Stimulated activated naive B cell treated with anti-CD40 and anti-IgM and Interleukin-4, amounts not matched to agents 10 μg/mL and 1 μg/mL and 100 μg/mL, for 72 hours (primary cell): ENCODE data around the gene CACNA1D.

ENCODE experiments used
- ATAC-seq, 2 donors: fragments of 150-1000 bp; cut with Tn5 transposase; replicated peaks; 2 replicates each; pipeline ENCODE4 v1.10.0; 2021; ENCODE audit warnings: moderate library complexity in 1 of 2
- DNase-seq: peaks from one replicate; pipeline ENCODE4 v3.0.0; 2021
- H3K27ac Mint-ChIP-seq: one replicate; pipeline ENCODE4 v1.8.0; 2022; ENCODE audit warnings: mild to moderate bottlenecking, mixed read lengths
- H3K27me3 Mint-ChIP-seq, 2 donors: one replicate each; pipeline ENCODE4 v1.8.0; 2022; ENCODE audit warnings: mixed read lengths in 2 of 2
- H3K36me3 Mint-ChIP-seq, 2 donors: one replicate each; pipeline ENCODE4 v1.8.0; 2022; ENCODE audit warnings: mixed read lengths in 2 of 2, mild to moderate bottlenecking in 1 of 2
- H3K4me1 Mint-ChIP-seq, 2 donors: one replicate each; pipeline ENCODE4 v1.8.0; 2022; ENCODE audit warnings: mixed read lengths in 2 of 2, mild to moderate bottlenecking in 1 of 2
- H3K4me3 Mint-ChIP-seq, 2 donors: one replicate each; pipeline ENCODE4 v1.8.0; 2022; ENCODE audit warnings: mild to moderate bottlenecking in 2 of 2, mixed read lengths in 2 of 2, moderate library complexity in 1 of 2
- H3K9me3 Mint-ChIP-seq, 2 donors: one replicate each; pipeline ENCODE4 v1.8.0; 2022; ENCODE audit warnings: mixed read lengths in 2 of 2, mild to moderate bottlenecking in 1 of 2

Gene CACNA1D

GRCh38 chr3:53665608-53666425 is 171.4 kb downstream of the CACNA1D start:
- Mint-ChIP-seq H3K9me3 (peaks cover 10 to 16% of the 10 kb centered on the region in 2 donors), H3K36me3 (peaks cover 5 to 15% of the 10 kb centered on the region in 2 donors), H3K4me1 (no peaks in the 10 kb centered on the region), H3K27me3 (peaks cover 11 to 26% of the 10 kb centered on the region in 2 donors), H3K27ac (no peak overlapping the region), H3K4me3 (no peak overlapping the region)
- no peak for ATAC-seq
- no peak for DNase-seq

- peaks cover 0 to 4% of the 10 kb centered on the region in 2 donors for H3K9me3 Mint-ChIP-seq
- H3K27ac Mint-ChIP-seq: no peak overlapping the region
- H3K27me3 Mint-ChIP-seq: peaks cover 6 to 27% of the 10 kb centered on the region in 2 donors
- H3K36me3 Mint-ChIP-seq: peaks cover 2 to 4% of the 10 kb centered on the region in 2 donors
- no peak for DNase-seq
- no peaks in the 10 kb centered on the region for H3K4me1 Mint-ChIP-seq
- H3K4me3 Mint-ChIP-seq: no peak overlapping the region
- peak in 1 of 2 donors; percentile 29 for ATAC-seq
Observed at GRCh38 chr3:53668872-53669271, 174.5 kb downstream of the CACNA1D start.

- Mint-ChIP-seq H3K27ac (no peak overlapping the region), H3K4me3 (no peak overlapping the region), H3K9me3 (no peaks in the 10 kb centered on the region), H3K4me1 (no peaks in the 10 kb centered on the region), H3K27me3 (peaks cover 0 to 28% of the 10 kb centered on the region in 2 donors), H3K36me3 (no peaks in the 10 kb centered on the region)
- ATAC-seq (no peak), DNase-seq (no peak)
Observed at GRCh38 chr3:53670721-53671120, 176.3 kb downstream of the CACNA1D start.

- Mint-ChIP-seq H3K4me1 (no peaks in the 10 kb centered on the region), H3K36me3 (no peaks in the 10 kb centered on the region)
Observed at GRCh38 chr3:53671192-53671960, 177.0 kb downstream of the CACNA1D start.

GRCh38 chr3:53671961-53672299 is 177.5 kb downstream of the CACNA1D start:
- DNase-seq (no peak), ATAC-seq (no peak)
- H3K9me3 Mint-ChIP-seq: no peaks in the 10 kb centered on the region
- H3K36me3 Mint-ChIP-seq: no peaks in the 10 kb centered on the region
- no peak overlapping the region for H3K4me3 Mint-ChIP-seq
- H3K27ac Mint-ChIP-seq: no peak overlapping the region
- peaks cover under 1 to 27% of the 10 kb centered on the region in 2 donors for H3K27me3 Mint-ChIP-seq
- peaks cover 0 to under 1% of the 10 kb centered on the region in 2 donors for H3K4me1 Mint-ChIP-seq

More at GRCh38 chr3:53671192-53671960, 177.0 kb downstream of the CACNA1D start:
- no peak for DNase-seq
- no peak for ATAC-seq
- no peaks in the 10 kb centered on the region for H3K9me3 Mint-ChIP-seq
- H3K4me3 Mint-ChIP-seq: no peak overlapping the region
- H3K27me3 Mint-ChIP-seq: peaks cover 0 to 22% of the 10 kb centered on the region in 2 donors
- no peak overlapping the region for H3K27ac Mint-ChIP-seq

- no peaks in the 10 kb centered on the region for H3K36me3 Mint-ChIP-seq
Observed at GRCh38 chr3:53672981-53673380, 178.6 kb downstream of the CACNA1D start.

GRCh38 chr3:53673722-53674350 is 179.4 kb downstream of the CACNA1D start:
- DNase-seq (no peak), ATAC-seq (no peak)
- Mint-ChIP-seq H3K27me3 (peaks cover 3 to 29% of the 10 kb centered on the region in 2 donors), H3K4me3 (no peak overlapping the region), H3K27ac (no peak overlapping the region), H3K4me1 (peaks cover 0 to 2% of the 10 kb centered on the region in 2 donors), H3K9me3 (no peaks in the 10 kb centered on the region), H3K36me3 (no peaks in the 10 kb centered on the region)

More at GRCh38 chr3:53672981-53673380, 178.6 kb downstream of the CACNA1D start:
- Mint-ChIP-seq H3K4me1 (peaks cover 0 to 2% of the 10 kb centered on the region in 2 donors), H3K4me3 (no peak overlapping the region), H3K9me3 (no peaks in the 10 kb centered on the region), H3K27ac (no peak overlapping the region), H3K27me3 (peaks cover 3 to 32% of the 10 kb centered on the region in 2 donors)
- ATAC-seq (no peak), DNase-seq (no peak)

GRCh38 chr3:53674582-53674981 is 180.2 kb downstream of the CACNA1D start:
- no peak overlapping the region for H3K27ac Mint-ChIP-seq
- no peaks in the 10 kb centered on the region for H3K9me3 Mint-ChIP-seq
- ATAC-seq (no peak), DNase-seq (no peak)
- H3K4me1 Mint-ChIP-seq: peaks cover 0 to 2% of the 10 kb centered on the region in 2 donors
- H3K36me3 Mint-ChIP-seq: no peaks in the 10 kb centered on the region
- H3K27me3 Mint-ChIP-seq: peaks cover 3 to 23% of the 10 kb centered on the region in 2 donors
- H3K4me3 Mint-ChIP-seq: no peak overlapping the region

GRCh38 chr3:53675022-53675697 is 180.7 kb downstream of the CACNA1D start:
- H3K36me3 Mint-ChIP-seq: no peaks in the 10 kb centered on the region
- no peak for DNase-seq
- no peaks in the 10 kb centered on the region for H3K9me3 Mint-ChIP-seq
- H3K4me3 Mint-ChIP-seq: no peak overlapping the region
- no peak overlapping the region for H3K27ac Mint-ChIP-seq
- H3K27me3 Mint-ChIP-seq: peaks cover 3 to 24% of the 10 kb centered on the region in 2 donors
- peaks cover 0 to 2% of the 10 kb centered on the region in 2 donors for H3K4me1 Mint-ChIP-seq
- ATAC-seq: no peak

- DNase-seq (no peak), ATAC-seq (no peak)
- H3K36me3 Mint-ChIP-seq: no peaks in the 10 kb centered on the region
- H3K4me3 Mint-ChIP-seq: no peak overlapping the region
- peaks cover 6 to 31% of the 10 kb centered on the region in 2 donors for H3K27me3 Mint-ChIP-seq
- no peaks in the 10 kb centered on the region for H3K9me3 Mint-ChIP-seq
- H3K4me1 Mint-ChIP-seq: peaks cover 0 to 2% of the 10 kb centered on the region in 2 donors
- no peak overlapping the region for H3K27ac Mint-ChIP-seq
Observed at GRCh38 chr3:53675942-53676341, 181.5 kb downstream of the CACNA1D start.

- Mint-ChIP-seq H3K4me3 (no peak overlapping the region), H3K27ac (no peak overlapping the region), H3K9me3 (no peaks in the 10 kb centered on the region), H3K36me3 (no peaks in the 10 kb centered on the region), H3K27me3 (peaks cover 17 to 39% of the 10 kb centered on the region in 2 donors), H3K4me1 (peaks cover 0 to 2% of the 10 kb centered on the region in 2 donors)
- DNase-seq (no peak), ATAC-seq (peak; percentile 36 to 54)
Observed at GRCh38 chr3:53677413-53677812, 183.0 kb downstream of the CACNA1D start.

- H3K27me3 Mint-ChIP-seq: peaks cover 34 to 63% of the 10 kb centered on the region in 2 donors
- no peak for DNase-seq
- no peaks in the 10 kb centered on the region for H3K9me3 Mint-ChIP-seq
- H3K4me3 Mint-ChIP-seq: no peak overlapping the region
- ATAC-seq: no peak
- H3K36me3 Mint-ChIP-seq: no peaks in the 10 kb centered on the region
- H3K27ac Mint-ChIP-seq: no peak overlapping the region
- H3K4me1 Mint-ChIP-seq: peaks cover 0 to 2% of the 10 kb centered on the region in 2 donors
Observed at GRCh38 chr3:53680028-53680427, 185.6 kb downstream of the CACNA1D start.

- Mint-ChIP-seq H3K4me3 (no peak overlapping the region), H3K27me3 (peaks cover 31 to 46% of the 10 kb centered on the region in 2 donors), H3K9me3 (no peaks in the 10 kb centered on the region), H3K4me1 (no peaks in the 10 kb centered on the region), H3K36me3 (no peaks in the 10 kb centered on the region), H3K27ac (no peak overlapping the region)
- no peak for ATAC-seq
- no peak for DNase-seq
Observed at GRCh38 chr3:53682807-53683206, 188.4 kb downstream of the CACNA1D start.

GRCh38 chr3:53688066-53688465 is 193.7 kb downstream of the CACNA1D start:
- Mint-ChIP-seq H3K36me3 (no peaks in the 10 kb centered on the region), H3K9me3 (no peaks in the 10 kb centered on the region), H3K4me3 (no peak overlapping the region), H3K4me1 (no peaks in the 10 kb centered on the region), H3K27ac (no peak overlapping the region), H3K27me3 (peaks cover 18% of the 10 kb centered on the region in 2 donors)
- DNase-seq (no peak), ATAC-seq (no peak)
